CD4-positive, alpha-beta memory T cell (primary cell): ENCODE data around the gene TRUB1. TPM values are rescaled to one million over a fixed set of nuclear protein-coding genes. Genes with fewer than 3 reads are reported as not detected.
A peak's percentile ranks its signal among the peaks of the same experiment; 100 is the strongest.

Experiments used
- CTCF ChIA-PET: fragments of 350-600 bp; sonication (Branson Sonifier 250); formaldehyde crosslinking; loops from one replicate; lab custom pipeline; 2021; ENCODE audit warnings: inconsistent platforms; ENCODE audit not compliant: partially characterized antibody; lab: Charles Lee
- POLR2A ChIA-PET: fragments of 350-600 bp; sonication (Branson Sonifier 250); formaldehyde crosslinking; loops from one replicate; lab custom pipeline; 2021; ENCODE audit not compliant: partially characterized antibody; lab: Charles Lee
- DNase-seq, 5 donors: peaks; one replicate each; pipeline versions ENCODE4 v3.0.0 to v3.0.0-alpha.2; 2020 to 2022; ENCODE audit warnings: mixed read lengths in 1 of 5
- H3K27ac ChIP-seq: one replicate; pipeline ENCODE4 v1.7.0; 2013; ENCODE audit warnings: low read depth, low read length
- H3K27me3 ChIP-seq: 2 replicates; pipeline ENCODE4 v1.7.0; 2013; ENCODE audit warnings: mild to moderate bottlenecking, low read length, moderate library complexity; ENCODE audit not compliant: insufficient read depth
- H3K36me3 ChIP-seq: 2 replicates; pipeline ENCODE4 v1.7.0; 2013; ENCODE audit warnings: mild to moderate bottlenecking, low read length, moderate library complexity; ENCODE audit not compliant: insufficient read depth
- H3K4me1 ChIP-seq: 2 replicates; pipeline ENCODE4 v1.7.0; 2013; ENCODE audit warnings: mild to moderate bottlenecking, low read length, moderate library complexity; ENCODE audit not compliant: insufficient read depth
- H3K4me3 ChIP-seq, 2 donors: one replicate each; pipeline ENCODE4 v1.7.0; 2013; ENCODE audit warnings: low read length in 2 of 2, mild to moderate bottlenecking in 1 of 2
- H3K9me3 ChIP-seq, 2 donors: one replicate each; pipeline ENCODE4 v1.7.0; 2013; ENCODE audit warnings: low read length in 2 of 2, control low read depth in 1 of 2; ENCODE audit not compliant: control insufficient read depth in 1 of 2
- H3K27ac Mint-ChIP-seq, 7 donors: one replicate each; pipeline ENCODE4 v1.8.0; 2020 to 2021; ENCODE audit warnings: mixed read lengths in 7 of 7, mild to moderate bottlenecking in 6 of 7, inconsistent platforms in 3 of 7, moderate library complexity in 3 of 7
- H3K27me3 Mint-ChIP-seq, 2 donors: one replicate each; pipeline ENCODE4 v1.8.0; 2020 to 2021; ENCODE audit warnings: mixed read lengths in 2 of 2
- H3K36me3 Mint-ChIP-seq, 2 donors: one replicate each; pipeline ENCODE4 v1.8.0; 2020 to 2021; ENCODE audit warnings: mixed read lengths in 2 of 2, inconsistent platforms in 1 of 2, mild to moderate bottlenecking in 1 of 2
- H3K4me1 Mint-ChIP-seq, 4 donors: one replicate each; pipeline ENCODE4 v1.8.0; 2020 to 2021; ENCODE audit warnings: mixed read lengths in 4 of 4, mild to moderate bottlenecking in 1 of 4
- H3K4me3 Mint-ChIP-seq, 8 donors: one replicate each; pipeline ENCODE4 v1.8.0; 2020 to 2021; ENCODE audit warnings: mixed read lengths in 8 of 8, mild to moderate bottlenecking in 7 of 8, moderate library complexity in 6 of 8, inconsistent platforms in 3 of 8
- H3K9me3 Mint-ChIP-seq, 8 donors: one replicate each; pipeline ENCODE4 v1.8.0; 2020 to 2021; ENCODE audit warnings: mixed read lengths in 8 of 8, mild to moderate bottlenecking in 5 of 8, inconsistent platforms in 3 of 8, moderate library complexity in 1 of 8
- intact Hi-C: fragments of 100-400 bp; cut with micrococcal nuclease; formaldehyde crosslinking; loops from one replicate; pipeline ENCODE4 v1.15.1; 2023
- polyA plus RNA-seq, 2 donors: library from polyadenylated mRNA; unstranded; fragments of 300-500 nt; fragmentation: Illumina TruSeq; gene quantifications; one replicate each; pipeline ENCODE4 v1.2.3, GENCODE V29; 2021
- total RNA-seq, 2 experiments: library from RNA; stranded (reverse); gene quantifications; one replicate each; pipeline ENCODE4 v1.2.3, GENCODE V29; 2021

TRUB1 gene
- total and polyA plus RNA-seq, 4 experiments from 2014 or later: 9.8 to 14.5 (median 11.0) TPM

DNA sequence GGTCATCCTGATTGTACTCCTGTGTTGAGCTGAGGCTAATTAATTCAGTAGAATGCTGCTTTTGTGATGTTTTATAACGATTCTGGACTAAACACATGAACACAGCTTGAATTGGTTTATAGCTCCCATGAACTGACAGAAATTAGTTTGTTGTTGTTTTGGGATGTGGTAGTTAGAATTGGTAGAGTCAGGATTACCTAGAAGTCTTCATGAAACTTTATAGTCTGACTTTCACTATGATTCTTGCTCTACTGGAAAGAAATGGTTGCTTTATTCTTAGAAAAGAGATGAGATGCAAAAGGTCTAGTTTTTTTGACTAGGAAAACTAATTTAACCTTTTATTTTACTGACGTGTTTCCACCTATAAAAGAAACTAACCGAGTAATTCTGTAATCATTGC lies 23.4 kb upstream of the TRUB1 start:
- H3K36me3 ChIP-seq: no peaks in the 10 kb centered on the region
- POLR2A ChIA-PET: no interaction called here
- CTCF ChIA-PET: no interaction called here
- H3K27me3 ChIP-seq: no peaks in the 10 kb centered on the region
- H3K36me3 Mint-ChIP-seq: no peaks in the 10 kb centered on the region
- peak overlapping the region in 1 of 7 donors; percentile 12 for H3K27ac Mint-ChIP-seq
- H3K4me3 Mint-ChIP-seq: no peak overlapping the region
- H3K4me1 Mint-ChIP-seq: no peaks in the 10 kb centered on the region
- H3K27ac ChIP-seq: no peak overlapping the region
- H3K9me3 Mint-ChIP-seq: no peaks in the 10 kb centered on the region
- peaks cover 0 to 6% of the 10 kb centered on the region in 2 donors for H3K27me3 Mint-ChIP-seq
- no peak overlapping the region for H3K4me3 ChIP-seq
- H3K9me3 ChIP-seq: no peaks in the 10 kb centered on the region
- no peak for DNase-seq
- intact Hi-C loops: no loop called here
- no peaks in the 10 kb centered on the region for H3K4me1 ChIP-seq

DNA sequence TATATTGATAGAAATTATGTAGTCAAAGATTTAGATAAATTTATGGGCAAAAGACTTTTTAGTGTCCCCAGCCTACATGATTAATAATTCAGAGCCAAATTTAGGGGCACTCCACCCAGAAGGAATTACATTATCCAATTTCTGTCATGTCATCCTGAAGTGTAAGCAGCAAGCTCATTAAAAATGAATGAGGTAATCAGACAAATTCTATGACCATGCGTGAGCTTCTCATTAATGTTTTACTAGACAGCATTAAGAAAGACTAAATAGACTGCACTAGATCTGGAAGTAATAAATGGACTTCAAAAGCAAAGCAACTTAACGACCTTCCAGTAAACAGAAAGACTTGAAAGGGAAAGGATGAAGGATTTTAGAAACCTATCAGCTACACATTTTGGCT lies 22.7 kb upstream of the TRUB1 start:
- H3K27me3 Mint-ChIP-seq: peaks cover 0 to 6% of the 10 kb centered on the region in 2 donors
- no peaks in the 10 kb centered on the region for H3K4me1 ChIP-seq
- H3K4me3 Mint-ChIP-seq: no peak overlapping the region
- H3K27me3 ChIP-seq: no peaks in the 10 kb centered on the region
- no peaks in the 10 kb centered on the region for H3K9me3 Mint-ChIP-seq
- H3K27ac ChIP-seq: no peak overlapping the region
- intact Hi-C loops: no loop called here
- no peak overlapping the region for H3K27ac Mint-ChIP-seq
- no peaks in the 10 kb centered on the region for H3K36me3 Mint-ChIP-seq
- no peak overlapping the region for H3K4me3 ChIP-seq
- CTCF ChIA-PET: no interaction called here
- no peaks in the 10 kb centered on the region for H3K4me1 Mint-ChIP-seq
- no peaks in the 10 kb centered on the region for H3K36me3 ChIP-seq
- POLR2A ChIA-PET: no interaction called here
- H3K9me3 ChIP-seq: no peaks in the 10 kb centered on the region
- no peak for DNase-seq

DNA sequence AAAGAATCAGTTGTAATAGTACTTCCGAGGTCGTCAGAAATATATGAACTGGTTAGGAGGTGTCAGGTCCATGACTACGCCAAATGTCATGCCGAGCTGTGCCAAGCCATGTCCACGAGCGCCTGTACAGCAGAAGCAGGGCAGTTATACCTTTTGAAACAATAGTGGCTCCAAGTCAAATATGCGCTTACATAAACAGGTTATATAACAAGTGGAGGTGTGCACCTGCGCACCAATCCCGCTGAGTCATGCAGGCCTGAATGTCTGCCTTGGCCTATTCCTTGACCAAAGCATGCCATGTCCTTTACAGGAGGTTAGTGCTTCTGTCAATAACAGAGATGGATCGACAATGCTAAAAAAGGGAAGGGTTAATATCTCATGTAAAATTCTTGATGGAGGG lies 21.3 kb upstream of the TRUB1 start:
- CTCF ChIA-PET: no interaction called here

DNA sequence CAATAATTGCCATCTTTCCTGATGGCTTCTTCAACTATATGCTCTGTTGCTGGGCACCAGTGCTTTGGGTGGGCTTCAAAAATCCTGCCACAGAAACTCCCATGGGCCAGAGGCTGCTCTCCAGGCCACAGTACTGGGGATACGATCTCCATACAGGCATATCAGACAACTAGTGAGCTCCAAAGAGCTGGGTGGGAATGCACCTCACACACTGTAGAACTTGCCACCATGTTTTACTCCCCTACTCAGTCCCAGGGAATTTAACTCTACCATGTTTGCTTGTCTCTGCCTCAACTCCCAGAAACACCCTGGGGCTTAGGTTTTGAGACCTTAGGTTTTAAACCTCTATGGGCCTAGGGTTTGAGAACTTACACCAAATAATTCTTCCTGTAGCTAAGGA lies 20.5 kb upstream of the TRUB1 start:
- ChIA-PET CTCF (interaction anchor here (1.4 kb wide), 1 partner anchor 10 kb away, joined by 3 read pairs; no protein-coding TSS in a partner anchor), POLR2A (no interaction called here)
- DNase-seq: no peak
- no peak overlapping the region for H3K4me3 Mint-ChIP-seq
- no peaks in the 10 kb centered on the region for H3K9me3 Mint-ChIP-seq
- no peaks in the 10 kb centered on the region for H3K36me3 ChIP-seq
- H3K9me3 ChIP-seq: no peaks in the 10 kb centered on the region
- H3K27me3 Mint-ChIP-seq: peaks cover 0 to 11% of the 10 kb centered on the region in 2 donors
- H3K36me3 Mint-ChIP-seq: no peaks in the 10 kb centered on the region
- no peaks in the 10 kb centered on the region for H3K4me1 ChIP-seq
- H3K27ac Mint-ChIP-seq: no peak overlapping the region
- no peaks in the 10 kb centered on the region for H3K27me3 ChIP-seq
- H3K4me3 ChIP-seq: no peak overlapping the region
- intact Hi-C loops: no loop called here
- no peaks in the 10 kb centered on the region for H3K4me1 Mint-ChIP-seq
- H3K27ac ChIP-seq: no peak overlapping the region

More for the DNA sequence above, 21.3 kb upstream of the TRUB1 start:
- no peaks in the 10 kb centered on the region for H3K4me1 ChIP-seq
- no peaks in the 10 kb centered on the region for H3K36me3 Mint-ChIP-seq
- POLR2A ChIA-PET: no interaction called here
- H3K4me1 Mint-ChIP-seq: no peaks in the 10 kb centered on the region
- no peak overlapping the region for H3K27ac ChIP-seq
- H3K27me3 Mint-ChIP-seq: peaks cover 0 to 10% of the 10 kb centered on the region in 2 donors
- H3K27ac Mint-ChIP-seq: no peak overlapping the region
- H3K4me3 Mint-ChIP-seq: no peak overlapping the region
- H3K4me3 ChIP-seq: no peak overlapping the region
- no peaks in the 10 kb centered on the region for H3K36me3 ChIP-seq
- no peak for DNase-seq
- no peaks in the 10 kb centered on the region for H3K9me3 ChIP-seq
- H3K27me3 ChIP-seq: no peaks in the 10 kb centered on the region
- H3K9me3 Mint-ChIP-seq: no peaks in the 10 kb centered on the region
- intact Hi-C loops: no loop called here

DNA sequence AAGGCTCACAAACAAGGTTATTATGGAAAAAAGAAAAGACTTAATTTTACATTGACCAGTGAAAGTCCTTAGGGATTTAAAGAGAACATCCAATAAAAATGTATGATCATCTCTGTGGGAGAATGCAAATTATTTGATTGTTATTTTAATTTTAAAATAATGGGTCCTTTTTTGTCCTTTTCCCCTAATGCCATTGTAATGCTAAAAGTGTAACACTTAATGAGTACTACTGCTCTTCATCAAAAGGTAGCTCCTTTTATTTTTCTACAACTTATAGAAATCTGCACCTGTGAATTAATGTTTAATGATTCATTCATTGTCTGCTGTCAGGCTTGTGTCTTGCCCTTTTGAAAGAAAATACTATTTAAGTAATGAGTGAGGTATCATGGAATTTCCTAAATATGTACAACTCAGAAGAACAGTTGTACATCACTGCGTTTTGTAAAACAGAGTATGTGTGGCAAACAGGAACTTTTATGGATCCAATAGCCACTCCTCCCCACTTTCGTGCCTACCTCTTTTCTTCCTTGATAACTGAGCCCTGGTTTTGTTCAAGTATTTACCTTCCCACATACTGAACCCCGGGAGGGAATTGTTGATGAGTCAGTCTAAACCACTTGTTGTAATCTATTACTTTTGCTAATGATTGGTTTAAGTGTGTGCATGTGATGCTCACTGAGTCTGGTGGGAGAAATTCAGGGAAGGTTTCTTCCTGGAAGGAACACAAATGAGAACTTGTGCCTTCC lies 19.9 kb upstream of the TRUB1 start:
- H3K4me3 Mint-ChIP-seq: no peak overlapping the region
- DNase-seq: no peak
- intact Hi-C loops: no loop called here
- Histone ChIP-seq H3K27ac (no peak overlapping the region), H3K9me3 (no peaks in the 10 kb centered on the region), H3K36me3 (no peaks in the 10 kb centered on the region), H3K4me3 (no peak overlapping the region), H3K27me3 (no peaks in the 10 kb centered on the region), H3K4me1 (no peaks in the 10 kb centered on the region)
- H3K9me3 Mint-ChIP-seq: no peaks in the 10 kb centered on the region
- no peak overlapping the region for H3K27ac Mint-ChIP-seq
- POLR2A ChIA-PET: no interaction called here
- H3K4me1 Mint-ChIP-seq: no peaks in the 10 kb centered on the region
- H3K27me3 Mint-ChIP-seq: peaks cover 0 to 11% of the 10 kb centered on the region in 2 donors
- CTCF ChIA-PET: interaction anchor here (1.4 kb wide), 1 partner anchor 9 kb away, joined by 3 read pairs; no protein-coding TSS in a partner anchor
- H3K36me3 Mint-ChIP-seq: no peaks in the 10 kb centered on the region

DNA sequence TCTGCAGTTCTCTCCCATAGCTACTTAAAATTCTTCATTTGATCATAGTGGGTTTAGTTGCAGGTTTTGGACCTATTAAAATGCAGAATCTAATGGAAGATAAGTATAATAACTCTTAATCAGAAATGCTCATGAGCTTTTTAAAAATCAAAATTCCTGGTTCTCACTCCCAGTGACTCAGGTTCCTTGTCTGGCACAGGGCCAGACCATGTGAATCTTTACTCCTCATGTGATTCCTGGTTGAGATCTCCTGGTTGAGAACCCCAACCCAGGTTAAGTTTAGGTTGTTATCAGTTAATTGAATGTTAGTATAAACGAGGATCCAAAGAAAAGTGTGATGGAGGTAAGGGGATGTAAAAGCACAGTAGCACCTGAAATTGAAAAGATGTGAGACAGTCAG lies 17.5 kb upstream of the TRUB1 start:
- intact Hi-C loops: no loop called here
- H3K27me3 Mint-ChIP-seq: peaks cover 11 to 19% of the 10 kb centered on the region in 2 donors
- no peaks in the 10 kb centered on the region for H3K36me3 ChIP-seq
- H3K4me1 ChIP-seq: no peaks in the 10 kb centered on the region
- POLR2A ChIA-PET: no interaction called here
- DNase-seq: no peak
- H3K27me3 ChIP-seq: no peaks in the 10 kb centered on the region
- H3K9me3 Mint-ChIP-seq: peaks cover 0 to 3% (median 0%) of the 10 kb centered on the region in 8 donors
- no peak overlapping the region for H3K27ac Mint-ChIP-seq
- no peaks in the 10 kb centered on the region for H3K36me3 Mint-ChIP-seq
- no peak overlapping the region for H3K4me3 ChIP-seq
- no peaks in the 10 kb centered on the region for H3K4me1 Mint-ChIP-seq
- H3K27ac ChIP-seq: no peak overlapping the region
- no peak overlapping the region for H3K4me3 Mint-ChIP-seq
- CTCF ChIA-PET: no interaction called here
- H3K9me3 ChIP-seq: no peaks in the 10 kb centered on the region

DNA sequence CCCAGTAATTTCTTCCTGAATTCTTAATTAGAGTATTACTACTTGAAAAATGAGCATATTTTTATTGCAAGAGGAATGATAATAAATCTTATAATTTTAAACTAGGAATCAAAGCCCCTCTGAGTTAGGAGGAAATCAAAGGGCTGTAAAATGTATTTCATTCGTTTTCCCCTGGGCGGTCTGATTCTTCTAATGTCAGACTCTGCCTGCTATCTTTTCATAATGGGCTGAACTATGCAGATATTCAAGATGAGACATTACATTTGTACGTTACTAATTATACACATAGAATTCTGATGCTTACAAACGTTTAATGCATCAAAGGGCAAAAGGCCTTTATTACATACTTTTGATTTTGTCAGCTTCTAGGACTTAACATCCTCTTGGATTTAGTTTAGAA lies 16.0 kb upstream of the TRUB1 start:
- Histone ChIP-seq H3K36me3 (no peaks in the 10 kb centered on the region), H3K27me3 (no peaks in the 10 kb centered on the region), H3K4me1 (no peaks in the 10 kb centered on the region), H3K9me3 (no peaks in the 10 kb centered on the region), H3K4me3 (no peak overlapping the region), H3K27ac (no peak overlapping the region)
- Mint-ChIP-seq H3K9me3 (peaks cover 0 to 3% (median 0%) of the 10 kb centered on the region in 8 donors), H3K36me3 (no peaks in the 10 kb centered on the region), H3K27me3 (peaks cover 17 to 27% of the 10 kb centered on the region in 2 donors), H3K27ac (no peak overlapping the region), H3K4me3 (no peak overlapping the region), H3K4me1 (no peaks in the 10 kb centered on the region)
- intact Hi-C loops: no loop called here
- POLR2A ChIA-PET: no interaction called here
- no peak for DNase-seq
- CTCF ChIA-PET: no interaction called here
